ENCODE results near the gene CCDC28A. TPM values are rescaled to one million over a fixed set of nuclear protein-coding genes. Genes with fewer than 3 reads are reported as not detected.

The CCDC28A gene
- total RNA-seq, 4 donors from 2014 or later = 12.0 to 31.4 (median 19.6) TPM

- peak; percentile 63 for TF ChIP-seq POLR2A (IDR thresholded peaks at IDR 0.05)
- peak in 2 of 3 donors; percentile 24 to 64 for TF ChIP-seq POLR2AphosphoS5 (IDR thresholded peaks at IDR 0.05)
- TF ChIP-seq CTCF (IDR thresholded peaks at IDR 0.05) = no peak
- WGBS, 2 donors (ENCODE audit: low coverage in 1 of 2) = 24 to 67% methylated on average over 2 to 50 of the region's 50 CpGs
- Histone ChIP-seq H3K27ac (peak within 1 kb of the TSS; percentile 44 to 81 (median 69)), H3K36me3 (peaks cover 0 to 2% (median 0%) of the 10 kb centered on the region in 4 donors), H3K27me3 (no peaks in the 10 kb centered on the region), H3K4me3 (peak within 1 kb of the TSS in 3 of 4 donors; percentile 25 to 55 (median 37)), H3K9me3 (no peaks in the 10 kb centered on the region), H3K4me1 (peaks cover 0 to 17% (median 11%) of the 10 kb centered on the region in 4 donors)
- intact Hi-C loops (cut with DNase I; ENCODE audit: low total_unique reads) (no loop called here), in situ Hi-C loops (cut with MboI; ENCODE audit: low pct_ligation_motif_present in 1 of 4, low pct_unique_long_range_greater_than_20kb in 1 of 4, low sequenced_read_pairs in 3 of 4) (no loop called here)
- DNase-seq = peak; percentile 83
These were observed 22.4 kb downstream of the CCDC28A start, which contains the start of gene ECT2L for GRCh38 chr6:138795809-138796603. ECT2L (plus strand) TSS chr6:138796087; CDS start chr6:138813275, 17,188 bp downstream.

DNA sequence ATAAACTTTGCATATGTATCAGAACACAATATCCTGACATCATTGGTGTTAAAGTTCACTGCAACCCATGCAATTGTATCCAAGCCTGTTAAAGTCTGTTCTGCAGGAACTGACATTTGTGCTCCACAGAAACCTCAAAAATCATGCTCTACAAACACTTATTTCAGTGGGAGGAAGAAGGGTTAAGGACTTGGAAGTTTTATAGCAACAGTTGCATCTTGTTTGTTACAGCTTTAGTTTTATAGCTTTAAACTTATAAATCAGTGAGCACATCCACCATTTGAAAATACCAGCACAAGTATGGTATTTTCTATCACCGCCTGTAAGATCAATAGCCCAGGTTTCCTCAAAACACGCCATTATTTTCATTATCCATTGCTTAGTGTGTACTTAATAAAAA lies 23.2 kb downstream of the CCDC28A start:
- in situ Hi-C loops (cut with MboI; ENCODE audit: low pct_ligation_motif_present in 1 of 4, low pct_unique_long_range_greater_than_20kb in 1 of 4, low sequenced_read_pairs in 3 of 4) = no loop called here
- H3K4me1 ChIP-seq = peaks cover 0 to 17% (median 11%) of the 10 kb centered on the region in 4 donors
- no peaks in the 10 kb centered on the region for H3K9me3 ChIP-seq
- DNase-seq = no peak
- no peaks in the 10 kb centered on the region for H3K36me3 ChIP-seq
- H3K27me3 ChIP-seq = no peaks in the 10 kb centered on the region
- intact Hi-C loops (cut with DNase I; ENCODE audit: low total_unique reads) = no loop called here
- 89 to 95% methylated on average over 2 of the region's 2 CpGs for WGBS, 2 donors (ENCODE audit: low coverage in 1 of 2)
- no peak overlapping the region for H3K27ac ChIP-seq
- TF ChIP-seq POLR2A (IDR thresholded peaks at IDR 0.05) (no peak), POLR2AphosphoS5 (IDR thresholded peaks at IDR 0.05) (no peak), EP300 (IDR thresholded peaks at IDR 0.05; ENCODE audit: low read depth) (no peak), CTCF (IDR thresholded peaks at IDR 0.05) (no peak)
- H3K4me3 ChIP-seq = no peak overlapping the region

DNA sequence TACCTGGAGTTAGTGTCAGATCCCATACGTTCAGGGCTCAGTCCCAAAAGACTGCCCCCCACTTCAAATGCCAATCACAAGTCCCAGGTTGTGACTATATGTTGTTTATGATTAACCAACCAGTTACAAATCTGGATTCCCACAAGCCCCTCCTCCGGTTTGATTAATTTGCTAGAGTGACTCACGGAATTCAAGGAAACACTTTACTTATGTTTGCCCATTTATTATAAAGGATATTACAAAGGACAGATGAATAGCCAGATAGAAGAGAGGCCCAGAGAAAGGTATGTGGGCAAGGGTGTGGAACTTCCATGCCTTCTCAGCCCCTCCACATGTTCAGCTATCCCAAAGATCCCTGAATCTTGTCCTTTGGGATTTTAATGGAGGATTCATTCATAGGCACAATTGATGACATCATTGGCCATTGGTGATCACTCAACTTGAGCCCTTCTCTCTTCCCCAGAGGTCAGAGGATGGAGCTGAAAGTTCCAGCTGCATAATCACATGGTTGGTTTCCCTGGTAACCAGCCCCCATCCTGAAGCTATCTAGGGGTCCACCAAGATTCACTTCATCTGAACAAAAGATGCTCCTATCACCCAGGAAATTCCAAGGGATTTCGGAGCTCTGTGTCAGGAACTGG lies 24.4 kb downstream of the CCDC28A start:
- no peak for DNase-seq
- no peaks in the 10 kb centered on the region for H3K27me3 ChIP-seq
- H3K36me3 ChIP-seq = no peaks in the 10 kb centered on the region
- peaks cover 0 to 17% (median 11%) of the 10 kb centered on the region in 4 donors for H3K4me1 ChIP-seq
- no peaks in the 10 kb centered on the region for H3K9me3 ChIP-seq
- no peak overlapping the region for H3K4me3 ChIP-seq
- no peak overlapping the region for H3K27ac ChIP-seq
- intact Hi-C loops (cut with DNase I; ENCODE audit: low total_unique reads) (no loop called here), in situ Hi-C loops (cut with MboI; ENCODE audit: low pct_ligation_motif_present in 1 of 4, low pct_unique_long_range_greater_than_20kb in 1 of 4, low sequenced_read_pairs in 3 of 4) (no loop called here)
- WGBS, 2 donors (ENCODE audit: low coverage in 1 of 2) = 85 to 90% methylated on average over 3 to 4 of the region's 4 CpGs
- TF ChIP-seq POLR2A (IDR thresholded peaks at IDR 0.05) (no peak), POLR2AphosphoS5 (IDR thresholded peaks at IDR 0.05) (no peak), EP300 (IDR thresholded peaks at IDR 0.05; ENCODE audit: low read depth) (no peak), CTCF (IDR thresholded peaks at IDR 0.05) (no peak)

- H3K9me3 ChIP-seq = no peaks in the 10 kb centered on the region
These were observed 27.0 kb downstream of the CCDC28A start for GRCh38 chr6:138800377-138801150.

More at GRCh38 chr6:138800377-138801150, 27.0 kb downstream of the CCDC28A start:
- in situ Hi-C loops (cut with MboI; ENCODE audit: low pct_ligation_motif_present in 1 of 4, low pct_unique_long_range_greater_than_20kb in 1 of 4, low sequenced_read_pairs in 3 of 4) = loop anchor here in 3 of 4 donors (25.0 kb wide), 2 partner anchors 312 to 562 kb away; partner anchors contain the start of gene CITED2 (in 2 of the 3)
- WGBS, 2 donors (ENCODE audit: low coverage in 1 of 2) = 98% methylated on average over 2 of the region's 2 CpGs; no CpG with 5 or more reads in 1 of the 2 donors
- TF ChIP-seq CTCF (IDR thresholded peaks at IDR 0.05) (no peak), POLR2A (IDR thresholded peaks at IDR 0.05) (no peak), POLR2AphosphoS5 (IDR thresholded peaks at IDR 0.05) (no peak), EP300 (IDR thresholded peaks at IDR 0.05; ENCODE audit: low read depth) (no peak)
- no peaks in the 10 kb centered on the region for H3K36me3 ChIP-seq
- H3K4me1 ChIP-seq = peaks cover 0 to 14% (median 9%) of the 10 kb centered on the region in 4 donors
- no peak for DNase-seq
- intact Hi-C loops (cut with DNase I; ENCODE audit: low total_unique reads) = no loop called here
- no peak overlapping the region for H3K27ac ChIP-seq
- no peaks in the 10 kb centered on the region for H3K27me3 ChIP-seq
- no peak overlapping the region for H3K4me3 ChIP-seq
